ENCODE results near the gene KIFC3.

GRCh38 chr16:57734925-57735754, 67.2 kb downstream of the KIFC3 start:
- TF ChIP-seq, protein P1, sequence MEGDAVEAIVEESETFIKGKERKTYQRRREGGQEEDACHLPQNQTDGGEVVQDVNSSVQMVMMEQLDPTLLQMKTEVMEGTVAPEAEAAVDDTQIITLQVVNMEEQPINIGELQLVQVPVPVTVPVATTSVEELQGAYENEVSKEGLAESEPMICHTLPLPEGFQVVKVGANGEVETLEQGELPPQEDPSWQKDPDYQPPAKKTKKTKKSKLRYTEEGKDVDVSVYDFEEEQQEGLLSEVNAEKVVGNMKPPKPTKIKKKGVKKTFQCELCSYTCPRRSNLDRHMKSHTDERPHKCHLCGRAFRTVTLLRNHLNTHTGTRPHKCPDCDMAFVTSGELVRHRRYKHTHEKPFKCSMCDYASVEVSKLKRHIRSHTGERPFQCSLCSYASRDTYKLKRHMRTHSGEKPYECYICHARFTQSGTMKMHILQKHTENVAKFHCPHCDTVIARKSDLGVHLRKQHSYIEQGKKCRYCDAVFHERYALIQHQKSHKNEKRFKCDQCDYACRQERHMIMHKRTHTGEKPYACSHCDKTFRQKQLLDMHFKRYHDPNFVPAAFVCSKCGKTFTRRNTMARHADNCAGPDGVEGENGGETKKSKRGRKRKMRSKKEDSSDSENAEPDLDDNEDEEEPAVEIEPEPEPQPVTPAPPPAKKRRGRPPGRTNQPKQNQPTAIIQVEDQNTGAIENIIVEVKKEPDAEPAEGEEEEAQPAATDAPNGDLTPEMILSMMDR (IDR thresholded peaks at IDR 0.05): no peak
- TF ChIP-seq POLR2A (IDR thresholded peaks at IDR 0.05): peak; percentile 45 to 48

Measured in uterus (tissue), 2 donors.